Osteoblast (primary cell): ENCODE measurements around the gene CDAN1. TPM values are rescaled to one million over a fixed set of nuclear protein-coding genes. Genes with fewer than 3 reads are reported as not detected.

Experiments
- DNase-seq: peaks from one replicate; pipeline ENCODE4 v3.0.0; 2011; ENCODE audit warnings: low spot score, mixed read lengths; ENCODE audit not compliant: insufficient read length; ENCODE audit errors: missing footprints
- H2AFZ ChIP-seq: 2 replicates; pipeline ENCODE4 v1.6.0; 2011; ENCODE audit warnings: mild to moderate bottlenecking, low read length
- H3K27ac ChIP-seq: 2 replicates; pipeline ENCODE4 v1.5.1; 2011; ENCODE audit warnings: mild to moderate bottlenecking, low read depth, low read length, moderate library complexity
- H3K27me3 ChIP-seq: 2 replicates; pipeline ENCODE4 v1.6.0; 2012; ENCODE audit warnings: mild to moderate bottlenecking, control low read depth, inconsistent platforms, low read length, moderate library complexity; ENCODE audit not compliant: insufficient read depth
- H3K36me3 ChIP-seq: 2 replicates; pipeline ENCODE4 v1.5.1; 2011; ENCODE audit warnings: mild to moderate bottlenecking, low read length, control low read depth, moderate library complexity; ENCODE audit not compliant: insufficient read depth
- H3K4me1 ChIP-seq: 2 replicates; pipeline ENCODE4 v1.5.1; 2011; ENCODE audit warnings: mild to moderate bottlenecking, low read length, control low read depth, moderate library complexity; ENCODE audit not compliant: insufficient read depth
- H3K4me2 ChIP-seq: 2 replicates; pipeline ENCODE4 v1.6.0; 2011; ENCODE audit warnings: mild to moderate bottlenecking, low read length; ENCODE audit not compliant: insufficient read depth
- H3K4me3 ChIP-seq: fragments of 200-600 bp; sonication (generic); 3 replicates; pipeline ENCODE4 v1.5.1; 2012; ENCODE audit warnings: mild to moderate bottlenecking, low read length, inconsistent platforms; ENCODE audit not compliant: insufficient read depth
- H3K79me2 ChIP-seq: 2 replicates; pipeline ENCODE4 v1.6.0; 2012; ENCODE audit warnings: mild to moderate bottlenecking, low read length, control low read depth, inconsistent platforms; ENCODE audit not compliant: insufficient read depth
- H3K9me3 ChIP-seq: 2 replicates; pipeline ENCODE4 v1.5.1; 2011; ENCODE audit warnings: low read depth, low read length, control low read depth
- H4K20me1 ChIP-seq: 2 replicates; pipeline ENCODE4 v1.6.0; 2012; ENCODE audit warnings: mild to moderate bottlenecking, low read length, control low read depth; ENCODE audit not compliant: insufficient read depth
- total RNA-seq: library from RNA; depleted of rRNA; stranded (reverse); fragments of >200 nt; gene quantifications from 2 replicates; pipeline ENCODE4 v1.2.3, GENCODE V29; 2012
- TF ChIP-seq, protein P1 (sequence below): IDR thresholded peaks from 2 replicates; pipeline ENCODE4 v1.5.1; 2011; ENCODE audit warnings: mild to moderate bottlenecking, low read depth, low read length, moderate library complexity; ENCODE audit errors: extremely low read depth

CDAN1 gene
- total RNA-seq, 1 donor, result 7.6 TPM

DNA sequence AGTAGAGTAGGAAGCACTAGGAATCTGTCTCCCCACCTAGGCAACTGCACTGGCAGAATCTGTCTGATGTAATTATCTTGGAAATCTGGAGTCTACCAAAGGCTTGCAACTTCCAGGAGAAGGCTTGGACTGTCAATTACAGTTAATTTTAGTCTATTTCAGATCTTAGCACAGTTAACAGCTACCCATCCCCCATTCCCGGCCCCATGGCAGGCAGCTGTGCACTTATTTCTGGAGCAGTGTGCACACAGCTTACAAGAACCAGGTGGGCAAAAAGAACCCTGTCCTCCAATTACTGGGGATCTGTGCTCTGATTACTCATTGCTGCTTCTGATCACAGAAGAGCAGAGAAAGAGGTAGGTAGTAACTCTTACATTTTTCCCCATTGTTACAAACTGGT lies 12.3 kb upstream of the CDAN1 start:
- H3K4me1 ChIP-seq, result no peaks in the 10 kb centered on the region
- no peak for DNase-seq
- no peaks in the 10 kb centered on the region for H3K27me3 ChIP-seq
- H3K9me3 ChIP-seq, result no peaks in the 10 kb centered on the region
- peaks cover 7% of the 10 kb centered on the region for H3K36me3 ChIP-seq
- H3K79me2 ChIP-seq, result no peaks in the 10 kb centered on the region
- TF ChIP-seq, protein P1, sequence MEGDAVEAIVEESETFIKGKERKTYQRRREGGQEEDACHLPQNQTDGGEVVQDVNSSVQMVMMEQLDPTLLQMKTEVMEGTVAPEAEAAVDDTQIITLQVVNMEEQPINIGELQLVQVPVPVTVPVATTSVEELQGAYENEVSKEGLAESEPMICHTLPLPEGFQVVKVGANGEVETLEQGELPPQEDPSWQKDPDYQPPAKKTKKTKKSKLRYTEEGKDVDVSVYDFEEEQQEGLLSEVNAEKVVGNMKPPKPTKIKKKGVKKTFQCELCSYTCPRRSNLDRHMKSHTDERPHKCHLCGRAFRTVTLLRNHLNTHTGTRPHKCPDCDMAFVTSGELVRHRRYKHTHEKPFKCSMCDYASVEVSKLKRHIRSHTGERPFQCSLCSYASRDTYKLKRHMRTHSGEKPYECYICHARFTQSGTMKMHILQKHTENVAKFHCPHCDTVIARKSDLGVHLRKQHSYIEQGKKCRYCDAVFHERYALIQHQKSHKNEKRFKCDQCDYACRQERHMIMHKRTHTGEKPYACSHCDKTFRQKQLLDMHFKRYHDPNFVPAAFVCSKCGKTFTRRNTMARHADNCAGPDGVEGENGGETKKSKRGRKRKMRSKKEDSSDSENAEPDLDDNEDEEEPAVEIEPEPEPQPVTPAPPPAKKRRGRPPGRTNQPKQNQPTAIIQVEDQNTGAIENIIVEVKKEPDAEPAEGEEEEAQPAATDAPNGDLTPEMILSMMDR, result no peak
- no peak overlapping the region for H3K4me2 ChIP-seq
- H4K20me1 ChIP-seq, result no peaks in the 10 kb centered on the region
- no peak overlapping the region for H3K27ac ChIP-seq
- no peak overlapping the region for H2AFZ ChIP-seq
- H3K4me3 ChIP-seq, result no peak overlapping the region

DNA sequence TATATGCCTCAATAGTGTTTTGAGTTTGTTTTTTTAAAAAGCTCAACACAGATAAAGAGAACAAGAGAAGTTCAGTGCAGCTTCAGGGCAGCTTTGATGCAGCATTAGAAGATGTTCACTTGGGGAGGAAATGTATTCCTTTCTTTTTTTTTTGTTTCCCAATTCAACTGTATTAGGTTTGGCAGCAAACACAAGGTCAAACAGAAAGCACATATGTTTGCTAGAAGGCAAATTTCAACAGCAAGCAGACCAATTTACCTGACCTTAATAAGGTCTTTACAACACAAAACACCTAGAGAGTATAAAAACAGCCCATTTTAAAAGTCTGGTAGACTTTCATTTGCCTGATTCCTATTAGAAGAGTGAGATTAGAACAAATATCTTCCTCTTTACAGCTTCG lies 7.3 kb upstream of the CDAN1 start:
- Histone ChIP-seq H3K36me3 (no peaks in the 10 kb centered on the region), H3K4me1 (no peaks in the 10 kb centered on the region), H2AFZ (no peak overlapping the region), H3K4me3 (no peak overlapping the region), H3K4me2 (no peak overlapping the region), H3K27me3 (no peaks in the 10 kb centered on the region), H4K20me1 (no peaks in the 10 kb centered on the region), H3K27ac (no peak overlapping the region), H3K79me2 (no peaks in the 10 kb centered on the region), H3K9me3 (no peaks in the 10 kb centered on the region)
- TF ChIP-seq, protein P1, result no peak
- no peak for DNase-seq

GRCh38 chr15:42742149-42742548 lies 5.2 kb upstream of the CDAN1 start:
- no peaks in the 10 kb centered on the region for H3K9me3 ChIP-seq
- H3K4me2 ChIP-seq, result no peak overlapping the region
- TF ChIP-seq, protein P1, result no peak
- no peaks in the 10 kb centered on the region for H3K27me3 ChIP-seq
- no peak overlapping the region for H3K27ac ChIP-seq
- peaks cover 5% of the 10 kb centered on the region for H3K4me1 ChIP-seq
- no peak overlapping the region for H2AFZ ChIP-seq
- H3K36me3 ChIP-seq, result no peaks in the 10 kb centered on the region
- no peaks in the 10 kb centered on the region for H4K20me1 ChIP-seq
- no peaks in the 10 kb centered on the region for H3K79me2 ChIP-seq
- no peak overlapping the region for H3K4me3 ChIP-seq
- DNase-seq, result no peak

- Histone ChIP-seq H3K4me1 (peaks cover 6% of the 10 kb centered on the region), H3K4me3 (no peak overlapping the region), H4K20me1 (no peaks in the 10 kb centered on the region), H3K27ac (no peak overlapping the region), H3K79me2 (peaks cover under 1% of the 10 kb centered on the region), H3K27me3 (no peaks in the 10 kb centered on the region), H2AFZ (no peak overlapping the region), H3K9me3 (no peaks in the 10 kb centered on the region), H3K36me3 (no peaks in the 10 kb centered on the region), H3K4me2 (no peak overlapping the region)
- TF ChIP-seq, protein P1, result no peak
- no peak for DNase-seq
Observed at GRCh38 chr15:42741710-42742109, 4.8 kb upstream of the CDAN1 start.
